COLO668 (cell line): ENCODE measurements around the gene FDXR.

ENCODE experiments used
- DNase-seq: peaks from one replicate; lab custom pipeline; 2025; ENCODE audit not compliant: unreplicated experiment; lab: John Stamatoyannopoulos, UW

The FDXR gene

GRCh38 chr17:74839990-74840852, 32.6 kb downstream of the FDXR start:
- no peak for DNase-seq

GRCh38 chr17:74838274-74838673, 34.5 kb downstream of the FDXR start:
- no peak for DNase-seq

DNA sequence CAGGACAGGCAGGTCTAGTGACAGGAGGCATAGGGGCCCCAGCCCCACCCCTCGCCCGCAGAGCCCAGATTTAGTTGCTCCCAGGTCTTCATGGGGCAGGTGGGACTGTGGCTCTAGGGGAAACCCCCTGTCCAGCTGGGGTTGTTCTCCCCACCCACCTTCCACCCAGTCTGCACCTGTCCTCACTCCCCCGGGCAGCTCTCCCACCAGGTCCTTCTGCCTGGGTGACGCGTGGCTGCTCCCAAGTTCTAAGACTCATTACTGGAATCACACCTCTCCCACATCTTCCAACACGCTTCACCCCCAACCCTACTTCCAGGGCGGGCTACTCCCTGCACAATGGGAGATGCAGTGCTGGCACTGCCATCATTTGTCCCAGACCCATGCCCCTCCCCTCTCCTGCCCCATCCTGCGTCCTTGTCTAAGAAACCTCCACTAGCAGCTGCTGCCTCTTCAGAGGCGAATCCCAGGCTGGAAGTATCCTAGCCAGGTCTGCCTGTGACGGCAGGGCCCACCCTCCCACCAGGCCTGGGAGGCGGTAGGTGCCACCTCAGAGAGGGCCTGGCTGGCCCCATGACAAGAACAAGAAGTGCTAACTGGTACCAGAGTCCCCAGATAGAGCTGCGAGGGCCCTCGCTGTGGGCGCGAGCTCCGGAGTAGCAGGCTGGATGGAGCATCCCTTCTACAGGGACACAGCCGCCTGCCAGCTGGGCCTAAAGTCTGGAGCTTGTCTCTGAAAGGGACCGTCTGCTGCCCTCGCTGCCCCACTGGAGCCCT, 35.9 kb downstream of the FDXR start:
- DNase-seq: no peak

- DNase-seq: no peak
Measured at GRCh38 chr17:74836191-74836590, 36.6 kb downstream of the FDXR start.

GRCh38 chr17:74833501-74834377, 39.1 kb downstream of the FDXR start:
- DNase-seq: peak; percentile 18

DNA sequence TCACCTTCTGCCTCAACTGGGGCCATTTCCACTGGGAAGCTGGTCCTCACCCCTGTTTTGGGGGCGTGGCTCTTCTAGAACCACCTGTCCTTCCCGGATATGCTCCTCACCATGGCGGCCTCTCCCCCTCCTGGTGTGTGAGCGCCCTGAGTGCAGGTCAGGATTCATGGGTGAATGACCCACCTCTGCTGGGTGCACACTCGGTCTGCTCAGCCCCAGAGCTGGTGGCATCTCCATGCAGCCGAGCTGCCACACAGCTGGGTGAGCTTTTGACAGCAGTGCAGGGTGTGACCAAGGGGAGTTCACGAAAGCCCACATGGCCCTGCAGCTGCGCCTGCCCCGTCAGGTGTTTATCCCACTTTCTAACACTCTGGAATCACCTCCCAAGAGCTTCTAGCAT, 40.4 kb downstream of the FDXR start:
- DNase-seq: peak; percentile 75

DNA sequence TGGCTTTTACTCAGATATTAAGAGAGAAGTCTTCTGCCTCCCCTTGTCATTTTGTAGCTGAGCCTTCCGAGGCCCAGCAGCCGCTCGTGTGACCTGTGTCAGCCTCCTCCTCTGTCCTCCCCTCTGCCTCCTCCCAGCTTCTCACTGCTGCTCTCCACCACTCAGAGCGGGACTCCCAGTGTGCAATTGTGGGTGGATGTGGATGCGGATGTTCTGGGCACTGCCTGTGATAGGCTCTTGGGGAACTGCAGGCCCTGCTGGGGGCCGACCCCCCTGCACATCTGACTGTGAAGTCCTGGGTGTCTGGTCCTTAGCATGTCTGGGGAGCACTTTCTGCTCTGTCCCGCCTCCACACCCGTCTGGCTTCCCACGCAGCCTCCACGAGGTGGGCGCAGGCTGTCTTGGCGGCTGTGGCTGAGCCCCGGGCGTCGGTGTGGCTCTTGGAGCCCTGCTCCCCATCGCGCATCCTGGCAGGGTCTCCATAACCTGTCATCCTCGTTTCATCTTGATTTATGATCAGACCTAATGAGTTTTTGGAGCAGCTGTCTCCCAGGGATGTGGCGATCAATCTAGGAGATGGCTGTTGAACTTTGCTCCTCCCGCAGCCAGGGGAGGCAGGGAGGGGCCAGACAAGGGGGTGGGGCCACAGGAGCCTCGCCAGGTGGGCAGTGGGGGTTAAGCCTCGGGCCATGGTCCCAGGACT, 41.2 kb downstream of the FDXR start:
- peak; percentile 70 for DNase-seq

DNA sequence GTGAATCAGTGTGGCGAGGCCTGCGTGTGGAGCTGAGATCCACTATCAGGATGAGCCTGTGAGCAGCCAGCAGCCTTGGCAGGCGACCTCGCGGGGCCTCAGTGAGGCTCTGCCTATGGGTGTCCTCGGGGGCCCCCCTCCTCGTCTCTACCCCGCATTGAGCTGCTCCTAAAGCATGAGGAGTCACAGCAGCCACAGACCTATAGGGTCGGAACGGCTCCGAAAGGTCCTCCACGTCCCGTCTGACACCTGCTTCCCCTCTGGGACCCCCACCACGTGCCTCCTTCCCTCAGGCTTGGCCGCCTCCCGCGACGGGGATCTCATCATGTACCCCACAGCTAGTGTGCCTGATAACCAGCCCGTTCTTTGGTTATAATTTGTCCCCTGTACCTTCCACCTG, 41.9 kb downstream of the FDXR start:
- no peak for DNase-seq

DNA sequence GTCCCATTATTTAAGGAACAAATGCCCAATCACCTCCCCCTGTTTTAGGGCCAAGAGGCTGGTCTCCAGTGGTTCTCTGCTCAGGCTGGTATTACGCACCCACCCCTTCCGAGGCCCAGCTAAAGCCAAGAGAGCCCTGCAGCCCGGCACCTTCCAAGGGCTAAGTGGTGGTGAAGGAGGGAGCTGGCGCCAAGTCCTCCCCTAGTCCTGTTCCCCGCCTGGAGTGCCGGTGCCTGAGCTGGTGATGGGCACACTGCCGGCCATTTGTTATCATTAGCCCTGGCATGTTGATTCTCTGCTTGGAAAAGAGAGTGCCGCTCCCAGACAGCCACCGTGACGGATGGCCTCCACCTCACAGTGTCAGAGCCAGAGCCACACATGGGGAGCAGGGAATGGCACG, 45.0 kb downstream of the FDXR start:
- no peak for DNase-seq

DNA sequence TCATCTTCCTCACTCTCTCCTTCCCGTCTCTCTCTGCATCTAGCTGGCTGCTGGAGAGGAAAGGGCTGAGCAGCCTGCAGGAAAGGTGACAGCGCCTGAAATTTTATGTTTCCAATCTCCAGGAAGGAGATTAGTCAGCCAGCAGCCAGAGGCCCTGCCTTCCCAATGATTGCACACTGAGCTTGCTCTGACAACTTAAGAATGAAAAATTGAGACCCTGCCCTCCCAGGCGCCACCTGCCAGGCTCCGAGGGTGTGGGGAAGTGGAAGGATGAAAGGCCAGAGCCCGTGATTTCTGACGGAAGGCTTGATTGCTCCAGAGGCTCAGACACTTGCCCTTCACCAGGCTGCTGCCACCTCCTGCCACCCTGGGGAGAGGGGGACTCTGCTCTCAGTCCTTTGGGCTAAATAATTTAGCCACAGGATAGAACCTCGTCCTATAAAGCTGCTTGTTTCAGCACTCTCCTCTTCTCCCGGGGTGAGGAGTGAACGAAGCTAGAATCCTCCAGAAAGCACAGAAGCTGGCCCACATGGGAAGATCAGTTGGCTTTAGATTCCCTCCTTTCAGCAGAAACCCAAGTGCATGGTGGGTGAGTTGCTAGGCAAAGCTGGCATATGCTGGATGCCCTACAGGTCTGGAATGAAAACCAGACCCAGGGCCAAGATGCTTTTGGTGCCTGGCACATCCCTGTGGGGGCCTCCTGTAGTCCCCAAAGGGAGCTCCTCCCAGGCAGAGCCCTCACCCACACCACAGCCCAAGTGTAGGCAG, 46.7 kb downstream of the FDXR start:
- no peak for DNase-seq

DNA sequence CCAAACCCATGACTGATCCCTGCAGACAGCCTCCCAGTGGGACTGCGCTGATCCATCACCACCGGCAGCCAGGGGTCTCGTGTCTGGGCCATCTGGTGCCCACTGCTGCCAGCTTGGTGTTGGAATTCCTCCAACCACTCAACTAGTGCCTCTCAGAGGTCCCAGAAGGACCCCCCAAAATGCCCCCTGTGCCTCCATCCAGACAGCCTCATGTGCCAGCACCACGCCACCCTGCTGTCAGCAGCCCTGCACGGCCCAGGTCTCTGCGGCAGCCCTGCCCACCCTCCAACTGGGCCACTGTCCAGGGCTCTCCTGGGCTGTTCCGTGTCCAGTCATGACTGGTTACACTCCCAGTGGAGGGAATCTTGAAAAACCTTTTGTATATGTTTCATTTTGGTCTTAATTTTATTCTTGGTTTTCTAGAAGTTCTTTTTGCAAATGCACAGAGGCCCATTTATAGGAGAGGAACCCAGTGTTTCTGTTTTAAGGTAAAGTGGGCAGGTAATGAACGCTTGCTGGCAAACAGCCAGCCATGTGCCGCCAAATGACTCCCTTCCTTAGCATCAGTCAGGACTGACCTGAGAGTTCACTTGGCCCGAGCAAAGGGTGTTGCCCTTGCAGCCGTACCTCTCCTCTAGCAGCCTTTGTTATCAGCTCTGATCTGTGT, 47.7 kb downstream of the FDXR start:
- no peak for DNase-seq

GRCh38 chr17:74822939-74823367, 49.8 kb downstream of the FDXR start:
- no peak for DNase-seq

DNA sequence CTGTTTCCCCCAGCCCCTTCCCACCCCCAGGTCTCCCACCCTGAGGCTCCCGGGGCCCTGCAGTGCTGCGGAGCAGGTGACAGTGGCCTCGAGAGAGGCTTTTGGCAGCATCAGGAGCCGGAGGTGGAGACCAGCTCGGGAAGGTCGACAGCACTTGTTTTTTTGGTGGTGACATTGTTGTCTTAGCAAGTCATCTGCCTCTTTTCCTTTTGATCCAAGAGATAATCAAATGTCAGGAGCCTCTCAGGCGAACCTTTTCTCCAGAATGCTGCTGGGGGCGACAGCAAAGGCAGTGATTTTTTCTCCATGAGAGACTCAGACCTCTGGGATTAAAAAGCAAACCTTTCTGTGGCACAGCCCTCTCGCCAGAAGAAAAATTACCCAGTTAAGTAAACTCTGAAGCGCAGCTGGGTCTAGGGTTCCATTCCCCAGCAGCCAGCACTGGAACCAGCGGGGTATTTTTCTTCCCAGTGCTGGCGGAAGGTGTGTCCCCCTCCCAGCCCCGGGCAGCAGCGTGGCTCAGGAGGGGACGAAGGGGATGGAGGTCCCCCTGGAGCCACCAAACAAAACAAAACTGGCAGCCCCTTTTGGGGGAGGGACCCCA, 50.4 kb downstream of the FDXR start:
- DNase-seq: no peak

DNA sequence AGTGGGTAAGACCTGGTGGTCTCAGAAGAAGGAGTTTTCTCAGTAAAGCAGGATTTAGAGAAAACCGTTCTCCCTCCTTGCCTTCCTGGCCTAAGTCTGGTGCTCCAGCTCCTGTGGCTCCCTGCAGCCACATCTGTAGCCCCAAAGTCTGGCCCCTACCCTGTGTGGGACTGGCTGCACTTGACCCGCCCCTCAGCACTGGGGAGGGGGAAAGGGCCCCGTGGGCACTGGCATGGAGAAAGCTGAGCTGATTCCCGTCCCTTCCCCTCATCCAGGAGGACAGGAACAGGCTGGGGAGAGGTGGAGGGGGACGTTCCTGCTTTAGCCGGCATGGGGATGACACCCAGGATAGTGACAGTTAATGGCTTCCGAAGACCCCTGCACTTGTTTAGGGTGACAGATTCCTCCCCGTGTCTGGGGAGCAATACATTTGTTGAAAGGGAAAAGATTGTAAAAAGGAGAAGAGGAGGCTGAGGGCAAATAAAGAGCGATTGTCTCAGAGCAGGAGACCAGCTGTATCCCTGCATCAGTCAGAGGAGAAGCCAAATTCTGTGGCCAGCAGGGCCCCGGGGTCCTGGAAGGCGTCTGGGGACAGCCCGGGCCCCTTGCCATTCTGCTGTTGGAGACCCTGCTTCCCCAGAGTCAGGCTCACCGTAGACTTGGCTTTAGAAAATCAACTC, 51.0 kb downstream of the FDXR start:
- no peak for DNase-seq

DNA sequence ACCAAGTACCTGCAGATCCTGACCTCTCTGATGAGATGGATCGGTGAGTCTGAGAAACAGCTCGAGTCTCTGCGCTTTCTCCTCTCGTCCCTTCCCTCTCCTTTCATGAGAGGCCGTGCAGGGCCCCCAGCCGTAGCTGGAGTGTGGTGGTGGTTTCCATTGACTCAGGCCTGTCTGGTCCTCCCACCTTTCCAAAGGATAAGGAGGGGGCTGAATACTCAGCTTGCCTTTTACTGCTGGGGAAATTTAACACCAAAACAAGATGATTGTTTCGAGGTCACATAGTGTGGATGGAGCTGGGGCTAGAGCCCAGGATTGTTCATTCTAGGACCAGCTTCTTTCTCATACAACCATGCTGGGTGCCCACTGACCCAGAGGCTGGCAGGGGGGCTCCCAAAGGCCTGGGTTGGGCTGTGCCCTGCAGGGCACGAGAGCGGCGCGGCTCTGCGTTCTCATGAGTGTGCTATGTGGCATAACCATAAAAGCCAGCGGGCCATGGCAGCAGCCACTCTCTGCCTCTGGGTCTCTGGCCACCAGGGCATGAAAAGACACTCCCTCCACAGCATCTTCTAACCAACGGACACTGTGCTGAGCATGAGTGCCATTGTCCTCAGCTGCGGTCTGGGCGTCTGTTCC, 52.9 kb downstream of the FDXR start:
- no peak for DNase-seq

- no peak for DNase-seq
Measured at GRCh38 chr17:74818291-74818938, 54.4 kb downstream of the FDXR start.

DNA sequence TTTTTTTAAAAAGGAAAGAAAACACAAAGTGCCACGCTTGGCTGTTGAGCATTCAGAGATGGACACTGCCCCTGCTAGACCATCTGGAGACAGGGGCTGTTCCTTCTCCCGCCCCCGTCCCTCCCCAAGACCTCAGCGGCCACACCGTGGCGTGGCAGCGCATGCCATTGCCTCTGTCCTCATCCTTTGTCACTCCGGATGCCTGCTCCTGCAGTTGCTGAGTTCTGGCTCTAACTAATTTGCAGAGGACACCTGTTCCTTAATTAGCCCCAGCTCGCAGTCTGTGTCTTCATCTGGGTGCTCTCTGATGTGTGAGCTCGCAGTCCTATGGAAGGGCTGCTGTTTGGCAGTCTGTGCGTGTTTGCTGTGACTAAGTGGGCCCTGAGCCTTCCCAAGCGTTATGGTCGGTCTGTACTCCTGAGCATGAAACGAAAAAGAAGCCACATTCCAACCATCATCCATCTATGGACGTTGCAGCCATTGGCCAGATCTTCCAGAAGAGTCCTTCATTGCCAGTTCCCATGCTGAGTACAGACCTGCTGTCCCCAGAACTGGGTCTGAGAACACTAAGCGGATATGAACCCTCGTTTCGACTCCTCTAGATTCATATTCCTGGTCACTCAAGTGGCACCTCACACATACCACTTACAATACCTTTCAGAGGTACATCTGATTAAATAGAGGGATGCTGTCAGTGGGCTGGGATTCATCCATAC, 55.7 kb downstream of the FDXR start:
- DNase-seq: no peak
